Measurements from ENCODE around the gene FRA10AC1.

DNA sequence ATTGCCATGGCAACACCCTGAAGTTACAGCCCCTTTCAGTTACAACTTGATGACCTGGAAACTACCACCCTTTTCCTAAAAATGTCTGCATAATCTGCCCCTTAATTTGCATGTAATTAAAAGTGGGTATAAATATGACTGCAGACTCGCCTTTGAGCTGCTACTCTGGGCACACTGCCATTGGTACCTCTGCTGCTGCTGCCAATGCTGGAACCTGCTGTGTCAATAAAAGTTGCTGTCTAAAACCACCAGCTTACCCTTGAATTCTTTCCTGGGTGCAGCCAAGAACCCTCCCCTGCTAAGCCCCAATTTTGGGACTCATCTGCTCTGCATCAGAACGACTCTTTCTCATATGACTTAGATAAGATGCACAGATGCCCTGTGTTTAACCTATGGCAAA lies 10.2 kb upstream of the FRA10AC1 start:
- TF ChIP-seq ZNF274 (IDR thresholded peaks at IDR 0.05; ENCODE audit: low read depth, low read length): no peak
- no peak for TF ChIP-seq YY1 (IDR thresholded peaks at IDR 0.05; ENCODE audit: insufficient read depth, insufficient read length)
- TF ChIP-seq SUZ12 (IDR thresholded peaks at IDR 0.05; ENCODE audit: extremely low read depth, insufficient read depth, insufficient read length): no peak

Data from NT2/D1 (cell line).